Measurements from ENCODE around the gene DDX49.

DNA sequence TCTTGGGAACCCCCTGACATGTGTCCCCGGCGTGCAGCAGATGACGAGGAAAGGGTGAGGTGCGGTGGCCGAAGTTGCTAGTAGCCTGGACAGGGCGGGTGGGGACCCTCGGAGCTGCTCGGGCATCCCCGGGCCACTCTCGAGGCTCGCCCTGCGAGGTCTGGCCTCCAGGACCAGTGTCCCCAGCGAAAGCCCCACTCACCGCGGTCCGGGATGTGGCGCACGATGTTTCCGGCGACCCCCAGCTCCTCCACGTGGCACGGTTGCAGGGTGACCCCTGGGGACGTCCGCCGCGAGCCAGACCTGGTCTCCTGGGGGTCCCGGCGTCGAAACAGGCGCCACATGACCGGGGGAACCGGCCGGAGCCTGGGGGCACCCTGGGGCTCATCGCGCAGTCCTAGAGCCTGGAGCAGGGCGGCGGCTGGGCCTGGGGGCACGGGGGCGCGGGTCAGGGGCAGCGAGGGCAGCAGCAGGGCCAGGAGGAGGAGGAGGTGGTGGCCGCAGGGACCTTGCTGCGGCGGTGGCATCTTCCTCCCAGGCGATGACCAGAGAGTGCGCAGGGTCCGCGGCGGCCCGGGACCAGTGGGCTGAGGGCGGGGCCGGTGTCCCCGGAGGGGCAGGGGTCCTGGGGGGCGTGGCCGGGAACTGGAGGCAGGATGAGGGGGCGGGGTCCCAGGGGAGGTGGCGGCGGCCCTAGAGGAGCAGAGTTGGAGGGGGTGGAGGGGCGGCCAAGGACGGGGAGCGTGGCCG lies 49.6 kb upstream of the DDX49 start:
- TF ChIP-seq, protein P1, sequence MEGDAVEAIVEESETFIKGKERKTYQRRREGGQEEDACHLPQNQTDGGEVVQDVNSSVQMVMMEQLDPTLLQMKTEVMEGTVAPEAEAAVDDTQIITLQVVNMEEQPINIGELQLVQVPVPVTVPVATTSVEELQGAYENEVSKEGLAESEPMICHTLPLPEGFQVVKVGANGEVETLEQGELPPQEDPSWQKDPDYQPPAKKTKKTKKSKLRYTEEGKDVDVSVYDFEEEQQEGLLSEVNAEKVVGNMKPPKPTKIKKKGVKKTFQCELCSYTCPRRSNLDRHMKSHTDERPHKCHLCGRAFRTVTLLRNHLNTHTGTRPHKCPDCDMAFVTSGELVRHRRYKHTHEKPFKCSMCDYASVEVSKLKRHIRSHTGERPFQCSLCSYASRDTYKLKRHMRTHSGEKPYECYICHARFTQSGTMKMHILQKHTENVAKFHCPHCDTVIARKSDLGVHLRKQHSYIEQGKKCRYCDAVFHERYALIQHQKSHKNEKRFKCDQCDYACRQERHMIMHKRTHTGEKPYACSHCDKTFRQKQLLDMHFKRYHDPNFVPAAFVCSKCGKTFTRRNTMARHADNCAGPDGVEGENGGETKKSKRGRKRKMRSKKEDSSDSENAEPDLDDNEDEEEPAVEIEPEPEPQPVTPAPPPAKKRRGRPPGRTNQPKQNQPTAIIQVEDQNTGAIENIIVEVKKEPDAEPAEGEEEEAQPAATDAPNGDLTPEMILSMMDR (IDR thresholded peaks at IDR 0.05; ENCODE audit: low read depth, low read length, missing input control) = no peak
- no peak for TF ChIP-seq JUND (IDR thresholded peaks at IDR 0.05)
- TF ChIP-seq REST (IDR thresholded peaks at IDR 0.05) = no peak
- no peak for TF ChIP-seq RXRA (IDR thresholded peaks at IDR 0.05)
- no peak for TF ChIP-seq HNF4A (conservative IDR thresholded peaks at IDR 0.05)
- no peak for TF ChIP-seq GABPA (IDR thresholded peaks at IDR 0.05 in 1 of 2, conservative IDR thresholded peaks at IDR 0.05 in 1 of 2)
- TF ChIP-seq EGR1 (IDR thresholded peaks at IDR 0.05; ENCODE audit: low read depth in 2 of 2) = no peak
